Measurements from ENCODE around the gene LUC7L.

DNA sequence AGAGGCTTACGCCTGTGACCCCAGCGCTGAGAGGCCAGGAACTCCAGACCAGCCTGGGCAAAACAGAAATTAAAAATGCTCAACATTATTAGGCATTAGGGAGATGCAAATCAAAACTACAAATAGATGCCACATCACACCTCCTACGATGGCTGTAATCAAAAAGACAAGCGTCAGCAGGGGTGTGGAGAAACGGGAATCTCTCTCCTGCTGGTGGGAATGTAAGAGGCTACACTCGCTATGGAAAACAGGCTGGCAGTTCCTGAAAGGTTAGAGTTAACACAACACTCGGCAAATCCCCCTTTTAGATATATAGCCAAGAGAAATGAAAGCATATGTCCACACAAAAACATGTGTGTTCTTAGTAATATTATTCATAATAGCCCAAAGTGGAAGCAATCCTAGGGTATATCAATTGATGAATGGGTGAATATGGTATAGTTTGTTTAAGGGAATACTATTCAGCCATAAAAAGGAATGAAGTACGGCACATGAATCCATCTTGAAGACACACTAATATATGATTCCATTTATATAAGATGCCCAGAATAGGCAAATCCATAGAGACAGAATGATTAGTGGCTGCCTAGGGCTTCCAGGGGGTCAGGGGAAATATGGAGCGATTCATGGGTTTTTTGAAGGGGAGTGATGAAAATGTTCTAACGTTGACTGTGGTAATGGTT is 88.9 kb downstream of the LUC7L start:
- TF ChIP-seq POLR2AphosphoS5 (IDR thresholded peaks at IDR 0.05; ENCODE audit: borderline replicate concordance, low read depth, low read length) (no peak), EZH2 (IDR thresholded peaks at IDR 0.05) (no peak), FOXP2 (optimal IDR thresholded peaks at IDR 0.05; ENCODE audit: control extremely low read depth, extremely low read length, insufficient read depth) (no peak)

Measured in SK-N-MC (cell line).